ENCODE results near the gene AKR1B15.

The AKR1B15 gene

GRCh38 chr7:134618756-134619530 lies 70.0 kb downstream of the AKR1B15 start:
- no peak for DNase-seq (ENCODE audit: low spot score)
- Histone ChIP-seq H3K9me3 (replicated peaks in 1 of 2; ENCODE audit: control insufficient read depth in 2 of 2, insufficient read depth in 1 of 2, low read depth in 1 of 2, low read length in 2 of 2) (no peaks in the 10 kb centered on the region), H3K27me3 (ENCODE audit: control insufficient read depth in 3 of 3, insufficient read depth in 3 of 3, low read depth in 1 of 3, low read length in 3 of 3) (peaks cover 0 to 19% (median 0%) of the 10 kb centered on the region in 3 experiments), H3K4me3 (ENCODE audit: low read length in 2 of 2) (no peak overlapping the region), H2BK12ac (ENCODE audit: low read length) (no peak overlapping the region), H4K8ac (ENCODE audit: low read depth, low read length) (no peak overlapping the region), H3K4ac (ENCODE audit: low read length) (no peak overlapping the region), H2BK5ac (ENCODE audit: low read length) (no peak overlapping the region), H3K14ac (ENCODE audit: low read length) (no peak overlapping the region), H3K4me2 (ENCODE audit: insufficient read depth, low read length, poor library complexity, severe bottlenecking) (no peak overlapping the region), H3K27ac (replicated peaks; ENCODE audit: low read length) (no peak overlapping the region), H2BK120ac (ENCODE audit: low read depth, low read length) (no peak overlapping the region), H4K91ac (ENCODE audit: low read depth, low read length, poor library complexity) (no peak overlapping the region), H3K23ac (ENCODE audit: low read depth, low read length, poor library complexity) (no peak overlapping the region), H2BK15ac (ENCODE audit: low read length) (no peak overlapping the region), H3K18ac (ENCODE audit: low read length) (no peak overlapping the region), H2AFZ (ENCODE audit: low read length) (no peak overlapping the region), H2AK5ac (ENCODE audit: low read depth, low read length) (no peak overlapping the region), H3K9ac (ENCODE audit: low read depth, low read length, poor library complexity) (no peak overlapping the region), H3K4me1 (ENCODE audit: control insufficient read depth in 2 of 2, insufficient read depth in 1 of 2, low read depth in 1 of 2, low read length in 2 of 2) (no peaks in the 10 kb centered on the region), H3K36me3 (replicated peaks in 1 of 2; ENCODE audit: control insufficient read depth in 2 of 2, insufficient read depth in 2 of 2, low read length in 2 of 2) (no peaks in the 10 kb centered on the region), H3K79me1 (ENCODE audit: low read depth, low read length) (no peaks in the 10 kb centered on the region)
- WGBS, 2 donors (ENCODE audit: extremely low coverage in 2 of 2, insufficient read length in 2 of 2, insufficient replicate concordance in 1 of 2) = no CpG with 5 or more reads among the region's 5 CpGs

DNA sequence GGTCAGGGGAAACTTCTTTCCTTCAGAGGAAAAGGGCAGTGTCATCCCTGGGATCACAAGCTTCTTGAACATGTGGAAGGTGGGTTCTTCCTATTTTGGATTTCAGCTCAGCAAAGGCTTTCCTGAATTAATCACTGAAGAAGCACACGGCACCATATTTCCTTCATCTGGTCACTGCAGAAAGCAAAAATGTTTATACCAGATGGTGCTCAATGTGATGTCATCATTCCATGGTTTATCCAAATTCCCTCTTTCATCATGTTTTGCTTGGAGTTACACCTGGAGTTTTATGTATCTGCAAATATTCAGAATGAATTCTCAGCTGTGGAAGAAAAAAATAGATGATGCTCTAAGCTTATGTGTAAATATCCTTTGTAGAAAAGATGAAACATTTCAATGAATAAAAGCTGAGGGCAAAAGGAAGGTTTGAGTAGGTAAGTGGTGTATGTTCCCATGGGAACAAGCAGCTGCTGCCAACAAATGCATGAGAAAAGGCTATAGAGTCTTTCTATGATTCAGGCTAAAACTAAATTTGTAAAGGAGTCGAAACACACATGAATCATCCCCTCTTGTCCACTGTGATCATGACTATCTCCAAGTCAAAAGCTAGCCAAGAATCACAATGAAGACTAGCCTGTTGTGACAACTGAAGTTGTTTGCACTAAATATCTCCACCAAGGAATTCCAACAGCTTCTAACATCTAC lies 70.9 kb downstream of the AKR1B15 start:
- Histone ChIP-seq H3K4ac (ENCODE audit: low read length) (no peak overlapping the region), H3K27ac (replicated peaks; ENCODE audit: low read length) (no peak overlapping the region)
- WGBS, 2 donors (ENCODE audit: extremely low coverage in 2 of 2, insufficient read length in 2 of 2, insufficient replicate concordance in 1 of 2) = no CpG with 5 or more reads among the region's 2 CpGs

DNA sequence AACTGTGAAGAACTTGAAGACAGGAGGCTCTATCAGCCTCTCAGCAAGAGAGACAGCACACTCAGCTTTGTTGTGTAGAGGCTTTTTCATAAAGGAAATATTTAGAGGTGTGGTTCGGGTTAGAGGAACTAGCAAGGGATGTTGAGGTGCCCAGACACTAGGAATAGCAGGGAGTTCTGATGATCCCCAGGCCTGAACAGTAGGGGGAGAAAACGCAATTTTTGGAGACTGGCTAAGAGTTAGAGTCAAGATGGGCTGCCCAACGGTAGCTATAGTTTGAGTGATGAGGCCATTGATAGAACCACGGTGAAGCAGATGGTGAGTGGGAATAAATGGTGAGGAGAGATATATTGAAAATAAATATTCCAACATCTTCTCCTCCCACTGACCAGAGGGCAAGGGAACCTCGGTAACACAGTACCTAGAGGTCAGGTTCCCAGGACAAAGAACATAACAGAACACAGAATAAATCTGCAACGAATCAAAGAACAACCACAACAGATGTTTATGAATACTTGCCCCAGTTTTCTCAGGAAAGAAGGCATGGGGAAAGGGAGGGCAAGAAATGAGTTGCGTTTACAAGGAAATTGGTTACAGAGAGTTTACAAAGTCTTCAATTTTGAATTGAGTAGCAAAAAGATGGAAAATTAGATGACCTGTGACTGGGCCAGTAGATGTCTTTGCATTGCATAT lies 73.5 kb downstream of the AKR1B15 start:
- peaks cover 0 to 30% (median 0%) of the 10 kb centered on the region in 3 experiments for H3K27me3 ChIP-seq (ENCODE audit: control insufficient read depth in 3 of 3, insufficient read depth in 3 of 3, low read depth in 1 of 3, low read length in 3 of 3)
- H3K79me1 ChIP-seq (ENCODE audit: low read depth, low read length) = no peaks in the 10 kb centered on the region
- H2BK12ac ChIP-seq (ENCODE audit: low read length) = no peak overlapping the region
- no peak overlapping the region for H4K91ac ChIP-seq (ENCODE audit: low read depth, low read length, poor library complexity)
- no peak overlapping the region for H2AK5ac ChIP-seq (ENCODE audit: low read depth, low read length)
- H3K14ac ChIP-seq (ENCODE audit: low read length) = no peak overlapping the region
- H4K8ac ChIP-seq (ENCODE audit: low read depth, low read length) = no peak overlapping the region
- no peak for DNase-seq (ENCODE audit: low spot score)
- no peak overlapping the region for H3K9ac ChIP-seq (ENCODE audit: low read depth, low read length, poor library complexity)
- WGBS, 2 donors (ENCODE audit: extremely low coverage in 2 of 2, insufficient read length in 2 of 2, insufficient replicate concordance in 1 of 2) = no CpG with 5 or more reads among the region's 7 CpGs
- no peak overlapping the region for H3K4ac ChIP-seq (ENCODE audit: low read length)
- no peak overlapping the region for H3K18ac ChIP-seq (ENCODE audit: low read length)
- no peak overlapping the region for H2AFZ ChIP-seq (ENCODE audit: low read length)
- H2BK15ac ChIP-seq (ENCODE audit: low read length) = no peak overlapping the region
- no peak overlapping the region for H3K4me2 ChIP-seq (ENCODE audit: insufficient read depth, low read length, poor library complexity, severe bottlenecking)
- no peak overlapping the region for H3K23ac ChIP-seq (ENCODE audit: low read depth, low read length, poor library complexity)
- no peak overlapping the region for H2BK5ac ChIP-seq (ENCODE audit: low read length)
- no peaks in the 10 kb centered on the region for H3K9me3 ChIP-seq (replicated peaks in 1 of 2; ENCODE audit: control insufficient read depth in 2 of 2, insufficient read depth in 1 of 2, low read depth in 1 of 2, low read length in 2 of 2)
- no peak overlapping the region for H3K4me3 ChIP-seq (ENCODE audit: low read length in 2 of 2)
- H3K27ac ChIP-seq (replicated peaks; ENCODE audit: low read length) = no peak overlapping the region
- no peaks in the 10 kb centered on the region for H3K36me3 ChIP-seq (replicated peaks in 1 of 2; ENCODE audit: control insufficient read depth in 2 of 2, insufficient read depth in 2 of 2, low read length in 2 of 2)
- H2BK120ac ChIP-seq (ENCODE audit: low read depth, low read length) = no peak overlapping the region
- no peaks in the 10 kb centered on the region for H3K4me1 ChIP-seq (ENCODE audit: control insufficient read depth in 2 of 2, insufficient read depth in 1 of 2, low read depth in 1 of 2, low read length in 2 of 2)

More for the DNA sequence above, 70.9 kb downstream of the AKR1B15 start:
- H3K4me1 ChIP-seq (ENCODE audit: control insufficient read depth in 2 of 2, insufficient read depth in 1 of 2, low read depth in 1 of 2, low read length in 2 of 2) = no peaks in the 10 kb centered on the region
- H3K4me3 ChIP-seq (ENCODE audit: low read length in 2 of 2) = no peak overlapping the region
- H3K4me2 ChIP-seq (ENCODE audit: insufficient read depth, low read length, poor library complexity, severe bottlenecking) = no peak overlapping the region
- no peaks in the 10 kb centered on the region for H3K79me1 ChIP-seq (ENCODE audit: low read depth, low read length)
- H3K9ac ChIP-seq (ENCODE audit: low read depth, low read length, poor library complexity) = no peak overlapping the region
- no peak overlapping the region for H4K91ac ChIP-seq (ENCODE audit: low read depth, low read length, poor library complexity)
- H4K8ac ChIP-seq (ENCODE audit: low read depth, low read length) = no peak overlapping the region
- no peak overlapping the region for H2BK12ac ChIP-seq (ENCODE audit: low read length)
- H3K14ac ChIP-seq (ENCODE audit: low read length) = no peak overlapping the region
- no peak for DNase-seq (ENCODE audit: low spot score)
- H2BK5ac ChIP-seq (ENCODE audit: low read length) = no peak overlapping the region
- no peak overlapping the region for H3K23ac ChIP-seq (ENCODE audit: low read depth, low read length, poor library complexity)
- H3K18ac ChIP-seq (ENCODE audit: low read length) = no peak overlapping the region
- H3K9me3 ChIP-seq (replicated peaks in 1 of 2; ENCODE audit: control insufficient read depth in 2 of 2, insufficient read depth in 1 of 2, low read depth in 1 of 2, low read length in 2 of 2) = no peaks in the 10 kb centered on the region
- no peaks in the 10 kb centered on the region for H3K36me3 ChIP-seq (replicated peaks in 1 of 2; ENCODE audit: control insufficient read depth in 2 of 2, insufficient read depth in 2 of 2, low read length in 2 of 2)
- H2BK120ac ChIP-seq (ENCODE audit: low read depth, low read length) = no peak overlapping the region
- H2BK15ac ChIP-seq (ENCODE audit: low read length) = no peak overlapping the region
- H3K27me3 ChIP-seq (ENCODE audit: control insufficient read depth in 3 of 3, insufficient read depth in 3 of 3, low read depth in 1 of 3, low read length in 3 of 3) = peaks cover 0 to 19% (median 0%) of the 10 kb centered on the region in 3 experiments
- H2AFZ ChIP-seq (ENCODE audit: low read length) = no peak overlapping the region
- no peak overlapping the region for H2AK5ac ChIP-seq (ENCODE audit: low read depth, low read length)

DNA sequence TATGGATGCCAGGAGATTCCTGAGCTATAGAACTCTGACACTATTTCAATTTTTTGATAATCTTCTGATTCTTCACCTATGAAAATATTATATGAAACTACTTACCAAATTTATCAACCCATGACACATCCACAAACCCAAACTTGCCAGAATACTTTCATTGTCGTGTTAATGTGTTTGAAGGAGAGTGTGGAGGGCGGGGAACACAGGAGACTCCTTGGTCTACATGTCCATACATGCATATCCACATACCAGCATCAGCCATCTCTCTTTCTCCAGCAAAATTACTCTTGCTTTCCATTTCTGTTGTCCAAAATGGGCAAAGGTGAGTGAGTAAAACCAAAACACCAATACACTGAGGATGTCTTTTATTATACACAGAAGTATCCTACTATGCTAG lies 74.3 kb downstream of the AKR1B15 start:
- no peaks in the 10 kb centered on the region for H3K79me1 ChIP-seq (ENCODE audit: low read depth, low read length)
- WGBS, 2 donors (ENCODE audit: extremely low coverage in 2 of 2, insufficient read length in 2 of 2, insufficient replicate concordance in 1 of 2) = no CpG with 5 or more reads among the region's 2 CpGs
- no peak overlapping the region for H2BK120ac ChIP-seq (ENCODE audit: low read depth, low read length)
- H3K14ac ChIP-seq (ENCODE audit: low read length) = no peak overlapping the region
- no peak overlapping the region for H3K18ac ChIP-seq (ENCODE audit: low read length)
- DNase-seq (ENCODE audit: low spot score) = no peak
- no peak overlapping the region for H3K27ac ChIP-seq (replicated peaks; ENCODE audit: low read length)
- H4K8ac ChIP-seq (ENCODE audit: low read depth, low read length) = no peak overlapping the region
- no peak overlapping the region for H3K4me3 ChIP-seq (ENCODE audit: low read length in 2 of 2)
- peaks cover 0 to 30% (median 0%) of the 10 kb centered on the region in 3 experiments for H3K27me3 ChIP-seq (ENCODE audit: control insufficient read depth in 3 of 3, insufficient read depth in 3 of 3, low read depth in 1 of 3, low read length in 3 of 3)
- no peak overlapping the region for H3K4ac ChIP-seq (ENCODE audit: low read length)
- no peak overlapping the region for H2AK5ac ChIP-seq (ENCODE audit: low read depth, low read length)
- no peaks in the 10 kb centered on the region for H3K36me3 ChIP-seq (replicated peaks in 1 of 2; ENCODE audit: control insufficient read depth in 2 of 2, insufficient read depth in 2 of 2, low read length in 2 of 2)
- H3K4me1 ChIP-seq (ENCODE audit: control insufficient read depth in 2 of 2, insufficient read depth in 1 of 2, low read depth in 1 of 2, low read length in 2 of 2) = no peaks in the 10 kb centered on the region
- H3K9me3 ChIP-seq (replicated peaks in 1 of 2; ENCODE audit: control insufficient read depth in 2 of 2, insufficient read depth in 1 of 2, low read depth in 1 of 2, low read length in 2 of 2) = no peaks in the 10 kb centered on the region
- H3K23ac ChIP-seq (ENCODE audit: low read depth, low read length, poor library complexity) = no peak overlapping the region
- no peak overlapping the region for H2BK12ac ChIP-seq (ENCODE audit: low read length)
- H2AFZ ChIP-seq (ENCODE audit: low read length) = no peak overlapping the region
- no peak overlapping the region for H4K91ac ChIP-seq (ENCODE audit: low read depth, low read length, poor library complexity)
- no peak overlapping the region for H2BK15ac ChIP-seq (ENCODE audit: low read length)
- no peak overlapping the region for H2BK5ac ChIP-seq (ENCODE audit: low read length)
- H3K9ac ChIP-seq (ENCODE audit: low read depth, low read length, poor library complexity) = no peak overlapping the region
- H3K4me2 ChIP-seq (ENCODE audit: insufficient read depth, low read length, poor library complexity, severe bottlenecking) = no peak overlapping the region

Measured in neuronal stem cell (in vitro differentiated cells).